ENCODE measurements around the gene MROH9. TPM values are rescaled to one million over a fixed set of nuclear protein-coding genes. Genes with fewer than 3 reads are reported as not detected.

The MROH9 gene, protein sequence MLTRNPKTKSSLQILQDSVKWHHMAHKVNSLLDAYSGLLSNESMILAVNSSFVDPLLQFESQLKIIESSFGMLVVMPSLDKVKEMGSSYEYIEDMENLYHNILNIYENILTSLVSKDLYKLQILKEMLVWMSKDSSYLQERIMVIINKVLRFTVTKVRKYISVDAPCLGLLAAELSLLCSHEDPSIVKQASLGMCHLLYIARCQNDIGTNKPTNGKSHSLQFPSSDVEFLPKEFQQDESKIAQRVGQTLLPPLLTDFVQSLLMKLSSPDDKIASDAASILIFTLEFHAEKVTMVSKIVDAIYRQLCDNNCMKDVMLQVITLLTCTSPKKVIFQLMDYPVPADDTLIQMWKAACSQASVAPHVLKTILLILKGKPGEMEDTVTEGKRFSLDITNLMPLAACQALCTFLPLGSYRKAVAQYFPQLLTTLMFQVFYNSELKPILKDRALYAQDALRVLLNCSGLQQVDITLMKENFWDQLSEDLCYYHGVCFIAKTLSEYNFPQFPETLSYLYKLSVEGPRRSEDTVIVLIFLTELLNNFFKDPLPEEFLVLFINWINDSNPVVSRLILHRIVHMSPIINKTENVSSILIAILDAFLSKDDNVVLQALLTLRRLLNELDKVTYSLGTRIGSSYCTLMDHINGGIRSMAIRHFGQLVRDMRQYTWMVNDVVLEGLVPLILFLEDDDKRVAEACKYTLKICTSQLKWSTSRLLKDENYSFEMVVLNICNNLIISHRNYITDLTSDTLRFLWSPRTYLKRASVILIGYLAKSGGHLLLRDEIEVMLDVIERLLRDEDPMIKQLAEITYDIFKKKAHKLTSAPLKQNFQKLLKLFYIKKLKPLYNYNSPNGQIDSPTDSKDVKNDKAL
- total RNA-seq (not detected), polyA plus RNA-seq (not detected)
- long read RNA-seq, donor 1, result 0 reads
- long read RNA-seq, donor 2, result 0 reads

DNA sequence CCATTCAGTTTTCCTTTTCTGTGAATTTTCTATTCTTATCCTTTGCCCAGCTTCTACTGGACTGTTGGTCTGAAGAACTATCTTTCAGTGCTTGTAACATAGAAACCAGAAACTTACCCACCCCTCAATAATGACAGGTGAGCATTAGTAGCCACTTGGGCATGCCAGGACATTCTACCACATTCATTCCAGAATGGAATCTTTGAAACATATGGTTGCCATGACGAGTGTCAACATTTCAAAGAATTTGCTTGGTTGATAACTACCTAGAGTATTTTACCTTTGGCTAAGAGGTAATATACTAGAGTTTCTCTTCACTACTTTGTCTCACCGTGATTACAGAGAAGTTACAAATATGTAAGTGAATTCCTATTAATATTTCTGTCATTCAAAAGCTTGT lies at the start of gene MROH9:
Gene MROH9 (plus strand): TSS at position 304 of the 400 bp plus-strand sequence. CDS start 10,023 bp downstream, outside the sequence.
- intact Hi-C loops (cut with DNase I), result no loop called here
- TF ChIP-seq, protein P1, sequence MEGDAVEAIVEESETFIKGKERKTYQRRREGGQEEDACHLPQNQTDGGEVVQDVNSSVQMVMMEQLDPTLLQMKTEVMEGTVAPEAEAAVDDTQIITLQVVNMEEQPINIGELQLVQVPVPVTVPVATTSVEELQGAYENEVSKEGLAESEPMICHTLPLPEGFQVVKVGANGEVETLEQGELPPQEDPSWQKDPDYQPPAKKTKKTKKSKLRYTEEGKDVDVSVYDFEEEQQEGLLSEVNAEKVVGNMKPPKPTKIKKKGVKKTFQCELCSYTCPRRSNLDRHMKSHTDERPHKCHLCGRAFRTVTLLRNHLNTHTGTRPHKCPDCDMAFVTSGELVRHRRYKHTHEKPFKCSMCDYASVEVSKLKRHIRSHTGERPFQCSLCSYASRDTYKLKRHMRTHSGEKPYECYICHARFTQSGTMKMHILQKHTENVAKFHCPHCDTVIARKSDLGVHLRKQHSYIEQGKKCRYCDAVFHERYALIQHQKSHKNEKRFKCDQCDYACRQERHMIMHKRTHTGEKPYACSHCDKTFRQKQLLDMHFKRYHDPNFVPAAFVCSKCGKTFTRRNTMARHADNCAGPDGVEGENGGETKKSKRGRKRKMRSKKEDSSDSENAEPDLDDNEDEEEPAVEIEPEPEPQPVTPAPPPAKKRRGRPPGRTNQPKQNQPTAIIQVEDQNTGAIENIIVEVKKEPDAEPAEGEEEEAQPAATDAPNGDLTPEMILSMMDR (IDR thresholded peaks at IDR 0.05), result no peak
- ATAC-seq, result no peak

GRCh38 chr1:170885551-170885950 lies 49.8 kb upstream of the MROH9 start:
- no peaks in the 10 kb centered on the region for H3K9me3 ChIP-seq
- ATAC-seq, result no peak
- no peak overlapping the region for H3K4me3 ChIP-seq
- H3K36me3 ChIP-seq (ENCODE audit: insufficient read depth in 1 of 2, low read depth in 1 of 2), result no peaks in the 10 kb centered on the region
- H3K4me1 ChIP-seq, result peaks cover 11% of the 10 kb centered on the region
- no peak overlapping the region for H3K27ac ChIP-seq
- 32 to 58% (median 37%) methylated on average over 3 of the region's 3 CpGs for WGBS, 3 donors
- H3K27me3 ChIP-seq (ENCODE audit: insufficient read depth in 3 of 3, low read length in 2 of 3), result no peaks in the 10 kb centered on the region
- no peak for DNase-seq
- intact Hi-C loops (cut with DNase I), result loop anchor here in 1 of 2 donors (10.0 kb wide), 1 partner anchor 871 kb away; no protein-coding TSS in a partner anchor
- TF ChIP-seq, protein P1 (IDR thresholded peaks at IDR 0.05), result no peak

More for the DNA sequence above, at the start of gene MROH9:
- H3K9me3 ChIP-seq, result no peaks in the 10 kb centered on the region
- H3K27me3 ChIP-seq (ENCODE audit: insufficient read depth in 3 of 3, low read length in 2 of 3), result no peaks in the 10 kb centered on the region
- H3K36me3 ChIP-seq (ENCODE audit: insufficient read depth in 1 of 2, low read depth in 1 of 2), result no peaks in the 10 kb centered on the region
- H3K4me1 ChIP-seq, result no peaks in the 10 kb centered on the region
- 78 to 86% (median 82%) methylated on average over 2 of the region's 2 CpGs for WGBS, 3 donors
- no peak within 1 kb of the TSS for H3K4me3 ChIP-seq
- no peak within 1 kb of the TSS for H3K27ac ChIP-seq
- DNase-seq, result no peak

GRCh38 chr1:170886460-170886859 lies 48.9 kb upstream of the MROH9 start:
- TF ChIP-seq, protein P1 (IDR thresholded peaks at IDR 0.05), result no peak
- DNase-seq (no peak), ATAC-seq (no peak)
- Histone ChIP-seq H3K9me3 (no peaks in the 10 kb centered on the region), H3K4me1 (peaks cover 3% of the 10 kb centered on the region), H3K4me3 (no peak overlapping the region), H3K27ac (no peak overlapping the region), H3K27me3 (ENCODE audit: insufficient read depth in 3 of 3, low read length in 2 of 3) (no peaks in the 10 kb centered on the region), H3K36me3 (ENCODE audit: insufficient read depth in 1 of 2, low read depth in 1 of 2) (no peaks in the 10 kb centered on the region)
- WGBS, 3 donors, result 80 to 90% (median 85%) methylated on average over 3 of the region's 3 CpGs
- intact Hi-C loops (cut with DNase I), result loop anchor here in 1 of 2 donors (10.0 kb wide), 1 partner anchor 872 kb away; no protein-coding TSS in a partner anchor

- DNase-seq (no peak), ATAC-seq (no peak)
- H3K27me3 ChIP-seq (ENCODE audit: insufficient read depth in 3 of 3, low read length in 2 of 3), result no peaks in the 10 kb centered on the region
- no peaks in the 10 kb centered on the region for H3K36me3 ChIP-seq (ENCODE audit: insufficient read depth in 1 of 2, low read depth in 1 of 2)
- H3K4me1 ChIP-seq, result no peaks in the 10 kb centered on the region
- WGBS, 3 donors, result 82 to 85% (median 85%) methylated on average over 2 of the region's 2 CpGs
- H3K4me3 ChIP-seq, result no peak overlapping the region
- H3K9me3 ChIP-seq, result no peaks in the 10 kb centered on the region
- TF ChIP-seq, protein P1 (IDR thresholded peaks at IDR 0.05), result no peak
- H3K27ac ChIP-seq, result no peak overlapping the region
- intact Hi-C loops (cut with DNase I), result loop anchor here in 1 of 2 donors (10.0 kb wide), 1 partner anchor 873 kb away; no protein-coding TSS in a partner anchor
Observed at GRCh38 chr1:170887726-170888125, 47.6 kb upstream of the MROH9 start.
